ENCODE measurements around the gene TFF3.

The TFF3 gene

DNA sequence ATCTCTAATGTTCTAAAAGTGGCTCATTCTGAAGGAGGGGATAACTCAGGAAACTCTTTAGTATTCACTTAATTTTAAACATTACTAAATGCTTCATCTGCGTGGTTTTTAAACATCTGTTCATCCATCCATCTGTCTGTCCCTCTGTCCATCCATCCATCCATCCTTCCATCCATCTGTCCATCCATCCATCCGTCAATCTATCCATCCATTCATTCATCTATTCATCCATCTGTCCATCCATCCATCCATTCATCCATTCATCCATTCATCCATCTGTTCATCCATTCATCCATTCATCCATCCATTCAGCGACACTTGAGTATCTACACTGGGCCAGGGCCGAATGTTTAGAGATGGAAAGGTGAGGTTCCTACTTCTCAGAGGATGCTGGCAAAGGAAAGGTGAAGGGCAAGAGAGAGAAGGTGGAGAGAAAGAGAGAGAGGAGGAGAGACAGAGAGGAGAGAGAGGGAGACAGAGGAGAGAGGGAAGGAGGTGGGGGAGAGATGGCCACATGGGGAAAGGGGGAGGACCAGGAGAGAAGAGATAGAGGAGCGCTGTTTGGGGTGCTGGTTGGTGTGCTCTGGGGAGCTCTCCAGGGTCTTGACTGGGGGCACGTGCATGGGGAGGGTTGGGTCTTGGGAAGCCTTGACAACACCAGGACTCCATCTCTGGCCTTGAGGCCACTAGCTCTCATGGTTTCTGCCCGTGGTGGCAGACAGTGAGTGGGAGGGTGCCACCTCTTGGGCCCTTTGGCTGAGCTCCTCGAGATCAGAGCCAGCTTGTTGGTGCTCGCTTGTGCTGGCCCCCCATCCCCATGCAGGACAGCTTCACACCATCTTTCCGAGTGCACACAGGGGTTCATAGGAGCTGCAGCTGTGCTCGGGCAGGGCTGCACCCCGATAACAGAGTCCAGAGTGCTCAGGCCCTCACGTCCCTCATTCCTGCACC lies 50.7 kb downstream of the TFF3 start:
- no peak for DNase-seq

DNA sequence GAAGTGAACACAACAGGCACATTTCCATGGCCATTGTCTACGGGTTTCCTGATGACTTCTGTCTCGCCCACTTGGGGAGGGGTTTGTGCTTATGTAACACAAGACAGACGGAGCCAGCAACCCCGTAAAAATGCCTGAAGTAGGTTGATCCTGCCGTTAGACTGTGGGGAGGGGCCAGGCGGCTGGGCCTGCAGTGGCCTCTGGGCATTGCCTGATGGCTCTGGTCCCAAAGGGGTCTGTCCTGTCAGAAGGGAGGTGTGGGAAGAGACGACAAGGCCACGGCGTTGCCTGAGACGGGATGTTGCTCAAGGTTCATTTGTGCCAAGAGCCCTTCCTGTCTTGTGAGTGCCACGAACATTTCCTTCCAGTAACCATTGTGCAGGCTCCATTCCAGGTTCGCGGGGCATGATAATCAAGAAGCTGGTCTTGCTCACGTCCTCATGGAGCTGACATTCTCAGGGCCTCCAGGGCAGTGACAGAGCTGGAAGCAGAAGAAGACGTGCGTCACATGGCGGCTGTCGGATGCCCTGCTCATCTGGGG lies 51.5 kb downstream of the TFF3 start:
- no peak for DNase-seq

DNA sequence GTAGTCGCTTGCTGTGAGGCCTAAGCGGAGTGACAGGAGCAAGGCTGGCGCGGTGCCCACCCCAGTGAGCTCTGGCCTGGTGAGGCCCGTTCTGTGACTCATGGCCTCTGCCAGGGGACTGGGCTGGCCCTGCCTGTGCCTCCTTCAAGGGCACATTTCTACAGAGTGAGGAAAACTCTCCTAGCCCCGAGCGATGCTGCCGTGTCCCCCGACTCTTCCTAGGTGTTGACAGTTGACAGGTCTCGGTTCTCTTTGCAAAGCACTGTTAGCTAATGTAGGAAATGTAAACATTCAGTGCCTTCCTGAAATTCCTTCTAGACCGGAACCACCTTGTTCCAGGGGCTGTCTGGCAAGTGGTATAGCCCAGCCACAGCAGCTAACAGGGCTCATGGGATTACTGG lies 52.4 kb downstream of the TFF3 start:
- no peak for DNase-seq

DNA sequence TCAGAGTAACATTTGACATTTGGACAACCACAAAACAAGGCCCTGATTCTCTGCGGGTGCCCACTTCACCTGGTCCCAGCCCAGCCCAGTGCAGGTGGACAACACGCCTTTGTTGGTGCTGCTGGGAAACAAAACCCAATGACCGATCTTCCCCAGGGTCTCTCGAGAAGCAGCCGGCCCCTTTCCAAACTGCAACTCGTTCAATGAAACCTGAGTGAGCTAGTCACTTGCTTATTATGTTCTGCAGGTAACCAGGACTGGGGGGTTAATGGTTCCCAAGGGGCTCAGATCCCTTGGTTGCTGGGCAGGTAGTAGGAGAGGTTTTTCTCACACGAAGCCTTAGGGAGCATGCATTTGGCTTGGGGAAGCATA lies 53.4 kb downstream of the TFF3 start:
- DNase-seq: no peak
